ENCODE measurements around the gene PTPRD. TPM values are rescaled to one million over a fixed set of nuclear protein-coding genes. Genes with fewer than 3 reads are reported as not detected.

PTPRD gene
- total and polyA plus RNA-seq, 2 of the 4 experiments (the other 2 are of a cell fraction) = 0.07 to 0.18 TPM

- WGBS, 2 experiments (ENCODE audit: extremely low coverage in 2 of 2, insufficient read length in 1 of 2) = no CpG with 5 or more reads among the region's 2 CpGs
- in situ Hi-C loops (cut with MboI; ENCODE audit: low sequenced_read_pairs) = no loop called here
- POLR2A ChIA-PET (ENCODE audit: unreplicated experiment) = no interaction called here
- Histone ChIP-seq H3K14ac (replicated peaks; ENCODE audit: low read depth, low read length) (no peak overlapping the region), H3K4me3 (ENCODE audit: insufficient read depth, low read depth, low read length) (no peak overlapping the region), H3K56ac (ENCODE audit: extremely low read depth, insufficient read depth, low read length) (no peak overlapping the region), H2AFZ (replicated peaks; ENCODE audit: low read length, poor library complexity) (no peak overlapping the region), H2BK5ac (ENCODE audit: low read depth, low read length, poor library complexity, severe bottlenecking) (no peak overlapping the region), H3K4me2 (ENCODE audit: low read depth, low read length) (no peak overlapping the region), H2BK15ac (ENCODE audit: low read depth, low read length) (no peak overlapping the region), H2AK9ac (replicated peaks; ENCODE audit: low read depth, low read length, poor library complexity) (no peak overlapping the region), H4K8ac (ENCODE audit: low read depth in 2 of 2, low read length in 2 of 2) (no peak overlapping the region), H2BK20ac (ENCODE audit: low read depth, low read length) (no peak overlapping the region), H3K27me3 (ENCODE audit: control insufficient read depth, insufficient read depth, low read length) (no peaks in the 10 kb centered on the region), H3K9me3 (ENCODE audit: control insufficient read depth, insufficient read depth, low read length) (no peaks in the 10 kb centered on the region; the same call in 1 of the 2 replicates), H2AK5ac (ENCODE audit: low read depth, low read length) (no peak overlapping the region), H2BK120ac (ENCODE audit: low read depth, low read length) (no peak overlapping the region), H3K23ac (ENCODE audit: low read depth, low read length) (no peak overlapping the region), H4K20me1 (ENCODE audit: insufficient read depth, low read length) (no peaks in the 10 kb centered on the region), H4K5ac (ENCODE audit: low read depth, low read length) (no peak overlapping the region), H4K91ac (ENCODE audit: insufficient read depth, low read depth, low read length) (no peak overlapping the region), H3K79me1 (ENCODE audit: low read depth in 1 of 2, low read length in 2 of 2) (no peaks in the 10 kb centered on the region), H3K18ac (ENCODE audit: low read depth, low read length) (no peak overlapping the region), H3K36me3 (ENCODE audit: control insufficient read depth, insufficient read depth, low read length) (no peaks in the 10 kb centered on the region), H3K9ac (ENCODE audit: low read depth, low read length) (no peak overlapping the region), H3K4me1 (ENCODE audit: control insufficient read depth, insufficient read depth, low read length) (no peaks in the 10 kb centered on the region), H3K4ac (ENCODE audit: low read depth, low read length) (no peak overlapping the region), H3K9me1 (ENCODE audit: insufficient read depth, low read length) (no peaks in the 10 kb centered on the region), H3K27ac (ENCODE audit: insufficient read depth, low read length) (no peak overlapping the region)
- BruUV-seq (replicated peaks) = no TSS peak
- CTCF ChIA-PET = no interaction called here
- intact Hi-C loops (cut with micrococcal nuclease) = no loop called here
- TF ChIP-seq MXI1 (IDR thresholded peaks at IDR 0.05; ENCODE audit: borderline replicate concordance, low read depth, low read length) = no peak
- no peak for TF ChIP-seq CHD1 (IDR thresholded peaks at IDR 0.05; ENCODE audit: low read depth, low read length)
- TF ChIP-seq RCOR1 (IDR thresholded peaks at IDR 0.05; ENCODE audit: insufficient replicate concordance, low read length) = no peak
- TF ChIP-seq RAD21 (IDR thresholded peaks at IDR 0.05; ENCODE audit: low read length) = no peak
- TF ChIP-seq SMC3 (IDR thresholded peaks at IDR 0.05; ENCODE audit: low read depth, low read length) = no peak
- no peak for TF ChIP-seq MAFK (IDR thresholded peaks at IDR 0.05; ENCODE audit: low read depth, low read length)
- TF ChIP-seq NFE2L2 (IDR thresholded peaks at IDR 0.05; ENCODE audit: low read depth, low read length) = no peak
- TF ChIP-seq CTCF (conservative IDR thresholded peaks at IDR 0.05; ENCODE audit: low read depth, low read length) = no peak
- no peak for TF ChIP-seq CEBPB (IDR thresholded peaks at IDR 0.05; ENCODE audit: low read depth, low read length)
- TF ChIP-seq USF2 (IDR thresholded peaks at IDR 0.05; ENCODE audit: low read depth, low read length) = no peak
- no peak for TF ChIP-seq RFX5 (IDR thresholded peaks at IDR 0.05; ENCODE audit: low read depth, low read length)
- no peak for TF ChIP-seq FOS (IDR thresholded peaks at IDR 0.05; ENCODE audit: low read depth, low read length)
- TF ChIP-seq MAZ (IDR thresholded peaks at IDR 0.05; ENCODE audit: borderline replicate concordance, low read depth, low read length) = no peak
- no peak for TF ChIP-seq POLR2A (IDR thresholded peaks at IDR 0.05; ENCODE audit: low read depth, low read length)
- TF ChIP-seq BHLHE40 (IDR thresholded peaks at IDR 0.05; ENCODE audit: low read depth, low read length) = no peak
- TF ChIP-seq ELK1 (IDR thresholded peaks at IDR 0.05; ENCODE audit: borderline replicate concordance, low read depth, low read length) = no peak
- dilution Hi-C loops (cut with HindIII; ENCODE audit: low sequenced_read_pairs, unreplicated experiment) = no loop called here
- ATAC-seq (ENCODE audit: low read depth) (no peak), DNase-seq (no peak)
Measured at GRCh38 chr9:8349376-8349775, 2263.4 kb downstream of the PTPRD start.
